Lung (tissue), 12 donors: ENCODE results near the gene ASIC4. TPM values are rescaled to one million over a fixed set of nuclear protein-coding genes. Genes with fewer than 3 reads are reported as not detected.
A peak's percentile ranks its signal among the peaks of the same experiment; 100 is the strongest.

ENCODE experiments used
- ATAC-seq: fragments of 200-7000 bp; cut with Tn5 transposase; one replicate; pipeline ENCODE4 v1.9.1; 2020; ENCODE audit warnings: moderate number of reproducible peaks; ENCODE audit not compliant: insufficient read depth, low FRiP score
- DNase-seq, 3 donors: peaks; one replicate each; pipeline ENCODE4 v3.0.0-alpha.2; 2013 to 2017
- H3K27ac ChIP-seq, 2 donors: one replicate each; pipeline ENCODE4 v1.5.1; 2013; ENCODE audit warnings: mild to moderate bottlenecking in 2 of 2, moderate library complexity in 2 of 2, control low read depth in 1 of 2, inconsistent platforms in 1 of 2, low read depth in 1 of 2, low read length in 1 of 2
- H3K27me3 ChIP-seq, 3 donors: one replicate each; pipeline ENCODE4 v1.5.1; 2013; ENCODE audit warnings: low read length in 2 of 3; ENCODE audit not compliant: control insufficient read depth in 3 of 3, insufficient read depth in 3 of 3
- H3K36me3 ChIP-seq, 4 donors: one replicate each; pipeline ENCODE4 v1.5.1; 2013; ENCODE audit warnings: low read length in 4 of 4, mild to moderate bottlenecking in 1 of 4, moderate library complexity in 1 of 4; ENCODE audit not compliant: control insufficient read depth in 4 of 4, insufficient read depth in 4 of 4
- H3K4me1 ChIP-seq, 5 donors: one replicate each; pipeline ENCODE4 v1.5.1; 2013; ENCODE audit warnings: low read length in 5 of 5, mild to moderate bottlenecking in 2 of 5, moderate library complexity in 1 of 5; ENCODE audit not compliant: control insufficient read depth in 5 of 5, insufficient read depth in 5 of 5
- H3K4me3 ChIP-seq: one replicate; pipeline ENCODE4 v1.5.1; 2013; ENCODE audit warnings: mild to moderate bottlenecking, control low read depth, moderate library complexity
- H3K9ac ChIP-seq, 2 donors: one replicate each; pipeline ENCODE4 v1.5.1; 2013; ENCODE audit warnings: low read length in 2 of 2, control low read depth in 1 of 2; ENCODE audit not compliant: insufficient read depth in 1 of 2
- H3K9me3 ChIP-seq, 4 donors: one replicate each; pipeline ENCODE4 v1.5.1; 2013; ENCODE audit warnings: low read length in 3 of 4, mild to moderate bottlenecking in 1 of 4, moderate library complexity in 1 of 4; ENCODE audit not compliant: control insufficient read depth in 4 of 4, insufficient read depth in 3 of 4
- WGBS, 2 donors: extraction: QIAGEN DNeasy Blood & Tissue Kit; methylation state at CpG; one replicate each; pipeline ENCODE4 v1.1.7; 2013; 5-methylcytosine and 5-hydroxymethylcytosine counted together
- polyA plus RNA-seq, 2 donors: library from polyadenylated mRNA; stranded (reverse); fragments of 200-250 nt; gene quantifications; one replicate each; pipeline ENCODE4 v1.2.1, GENCODE V29; 2013
- total RNA-seq, 2 donors: library from RNA; depleted of rRNA in 1 of 2; stranded (reverse); fragments of >200 nt in 1 of 2; gene quantifications; one replicate each; pipeline ENCODE4 v1.2.1, GENCODE V29; 2014 to 2021
- TF ChIP-seq, protein P1 (sequence below): IDR thresholded peaks from 2 replicates; pipeline ENCODE4 v1.5.1; 2012; ENCODE audit warnings: mild to moderate bottlenecking; ENCODE audit errors: control extremely low read depth, extremely low read depth
- donor health status: control.
- donor health status: control.
- donor health status: Bipolar disorder and iron deficiency.
- donor health status: healthy.
- donor health status: DM: yes; HTN: yes; CAD: no.

Gene ASIC4
- total and polyA plus RNA-seq, 4 donors, result 0.02 to 0.43 (median 0.14) TPM

DNA sequence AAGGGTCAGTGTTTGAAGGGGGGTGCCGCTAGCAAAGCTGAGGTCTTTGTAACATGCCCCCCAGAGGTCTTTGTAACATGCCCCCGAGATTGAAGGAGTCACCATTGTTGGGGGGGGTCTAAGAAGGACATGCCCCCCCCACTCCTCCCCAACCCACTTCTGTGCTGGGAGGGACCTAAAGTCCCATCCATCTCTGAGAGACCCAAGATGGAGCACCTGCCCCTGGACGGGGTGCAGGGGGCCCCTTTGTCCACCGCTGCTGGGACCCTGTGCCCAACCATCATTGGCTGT, 5.9 kb upstream of the ASIC4 start:
- peaks cover 0 to 11% (median 0%) of the 10 kb centered on the region in 4 donors for H3K9me3 ChIP-seq
- peaks cover 4 to 40% (median 12%) of the 10 kb centered on the region in 4 donors for H3K36me3 ChIP-seq
- peaks cover 0 to 15% (median 10%) of the 10 kb centered on the region in 3 donors for H3K27me3 ChIP-seq
- no peak overlapping the region for H3K9ac ChIP-seq
- TF ChIP-seq, protein P1, sequence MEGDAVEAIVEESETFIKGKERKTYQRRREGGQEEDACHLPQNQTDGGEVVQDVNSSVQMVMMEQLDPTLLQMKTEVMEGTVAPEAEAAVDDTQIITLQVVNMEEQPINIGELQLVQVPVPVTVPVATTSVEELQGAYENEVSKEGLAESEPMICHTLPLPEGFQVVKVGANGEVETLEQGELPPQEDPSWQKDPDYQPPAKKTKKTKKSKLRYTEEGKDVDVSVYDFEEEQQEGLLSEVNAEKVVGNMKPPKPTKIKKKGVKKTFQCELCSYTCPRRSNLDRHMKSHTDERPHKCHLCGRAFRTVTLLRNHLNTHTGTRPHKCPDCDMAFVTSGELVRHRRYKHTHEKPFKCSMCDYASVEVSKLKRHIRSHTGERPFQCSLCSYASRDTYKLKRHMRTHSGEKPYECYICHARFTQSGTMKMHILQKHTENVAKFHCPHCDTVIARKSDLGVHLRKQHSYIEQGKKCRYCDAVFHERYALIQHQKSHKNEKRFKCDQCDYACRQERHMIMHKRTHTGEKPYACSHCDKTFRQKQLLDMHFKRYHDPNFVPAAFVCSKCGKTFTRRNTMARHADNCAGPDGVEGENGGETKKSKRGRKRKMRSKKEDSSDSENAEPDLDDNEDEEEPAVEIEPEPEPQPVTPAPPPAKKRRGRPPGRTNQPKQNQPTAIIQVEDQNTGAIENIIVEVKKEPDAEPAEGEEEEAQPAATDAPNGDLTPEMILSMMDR, result no peak
- no peak overlapping the region for H3K4me3 ChIP-seq
- H3K4me1 ChIP-seq, result peaks cover 0 to 47% (median 2%) of the 10 kb centered on the region in 5 donors
- DNase-seq (no peak), ATAC-seq (no peak)
- H3K27ac ChIP-seq, result no peak overlapping the region
- WGBS, 2 donors, result 62 to 63% methylated on average over 4 of the region's 4 CpGs

GRCh38 chr2:219508971-219509779, 5.1 kb upstream of the ASIC4 start:
- no peak overlapping the region for H3K27ac ChIP-seq
- DNase-seq (peak in 2 of 3 donors; percentile 46 to 47), ATAC-seq (no peak)
- H3K27me3 ChIP-seq, result peaks cover 0 to 21% (median 17%) of the 10 kb centered on the region in 3 donors
- H3K36me3 ChIP-seq, result peaks cover 3 to 32% (median 6%) of the 10 kb centered on the region in 4 donors
- peaks cover 0 to 55% (median 2%) of the 10 kb centered on the region in 5 donors for H3K4me1 ChIP-seq
- TF ChIP-seq, protein P1, result no peak
- H3K4me3 ChIP-seq, result no peak overlapping the region
- H3K9ac ChIP-seq, result no peak overlapping the region
- H3K9me3 ChIP-seq, result peaks cover 0 to 8% (median 0%) of the 10 kb centered on the region in 4 donors
- WGBS, 2 donors, result 11 to 13% methylated on average over 12 to 14 of the region's 14 CpGs

DNA sequence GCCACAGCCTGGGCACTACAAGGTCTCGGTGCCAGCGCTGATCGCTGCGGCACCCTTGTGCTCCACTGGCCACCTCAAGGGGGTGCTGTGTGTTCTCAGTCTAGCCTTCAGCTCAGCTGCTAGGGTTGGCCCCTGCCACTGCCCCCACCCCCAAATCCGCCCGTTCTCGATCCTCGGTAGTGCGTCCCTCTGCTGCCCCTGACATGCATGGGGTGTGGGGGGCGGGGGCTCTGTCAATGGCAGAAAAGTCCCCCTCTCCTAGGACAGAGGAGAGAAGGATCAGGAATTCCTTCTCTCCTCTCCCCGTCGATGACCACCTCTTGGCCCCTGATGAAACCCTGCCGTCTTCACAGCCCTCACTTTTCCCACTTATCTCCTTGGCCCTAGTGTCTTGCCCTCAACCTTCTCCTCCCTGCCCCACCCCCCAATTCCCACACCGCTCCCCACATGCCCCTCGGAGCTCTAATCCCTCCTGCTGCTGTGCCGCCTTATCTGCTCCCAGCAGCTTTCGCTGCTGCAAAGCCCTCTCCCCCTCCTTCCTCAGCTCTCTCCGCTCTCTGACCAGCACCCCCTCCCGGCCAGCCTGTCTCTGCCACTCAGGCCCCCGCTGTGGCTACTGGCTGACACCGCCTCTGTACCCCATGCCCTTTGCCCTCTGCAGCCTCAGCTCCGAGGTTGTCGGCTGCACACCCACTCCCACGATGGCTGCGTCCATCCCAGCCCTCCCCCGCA, 4.3 kb upstream of the ASIC4 start:
- 1 to 2% methylated on average over 26 of the region's 26 CpGs for WGBS, 2 donors
- Histone ChIP-seq H3K27ac (no peak overlapping the region), H3K4me1 (peaks cover 0 to 63% (median 2%) of the 10 kb centered on the region in 5 donors), H3K36me3 (peaks cover 0 to 25% (median 3%) of the 10 kb centered on the region in 4 donors), H3K9me3 (peaks cover 0 to 6% (median 0%) of the 10 kb centered on the region in 4 donors), H3K27me3 (peaks cover 0 to 21% (median 17%) of the 10 kb centered on the region in 3 donors), H3K4me3 (no peak overlapping the region), H3K9ac (no peak overlapping the region)
- peak; percentile 64 for ATAC-seq
- TF ChIP-seq, protein P1, result no peak
- peak; percentile 65 to 70 (median 69) for DNase-seq
